A549 (cell line): ENCODE measurements around the gene UFC1. TPM values are rescaled to one million over a fixed set of nuclear protein-coding genes. Genes with fewer than 3 reads are reported as not detected.

ENCODE experiments used
- ATAC-seq, 2 experiments: fragments of 200-7000 bp in 1 of 2; fragments of >200 bp in 1 of 2; cut with Nextera tagmentation in 1 of 2; cut with Tn5 transposase in 1 of 2; 3 replicates each; pipeline versions ENCODE4 v1.8.0 to v1.9.1; 2018 to 2020; ENCODE audit warnings: mild to moderate bottlenecking in 1 of 2, moderate library complexity in 1 of 2
- CTCF ChIA-PET: fragments of 300-600 bp; sonication (Branson Sonifier 250); formaldehyde crosslinking; extraction: SDS; loops from one replicate; lab custom pipeline; 2021; ENCODE audit warnings: antibody characterized with exemption, inconsistent platforms; lab: Yijun Ruan, JAX
- POLR2A ChIA-PET: fragments of 350-600 bp; formaldehyde crosslinking; extraction: SDS; loops from one replicate; lab custom pipeline; 2021; ENCODE audit warnings: antibody characterized with exemption, inconsistent platforms; lab: Yijun Ruan, JAX
- DNase-seq, 2 experiments: peaks; one replicate each; pipeline versions ENCODE4 v3.0.0 to v3.0.0-alpha.2; 2011 to 2016; ENCODE audit warnings: low read depth in 1 of 2, low spot score in 1 of 2
- FAIRE-seq: peaks from 2 replicates; lab custom pipeline; 2011; peaks lifted over from hg19 to GRCh38; lab: Jason Lieb, UNC
- H3K27ac ChIP-seq, 2 experiments: fragments of >200 bp; sonication (Bioruptor Twin); formaldehyde crosslinking; 3 replicates each; pipeline ENCODE4 v1.5.1; 2016 to 2017
- H3K4me1 ChIP-seq: fragments of >200 bp; sonication (Bioruptor Twin); formaldehyde crosslinking; 3 replicates; pipeline ENCODE4 v1.6.1; 2016
- H3K4me2 ChIP-seq: fragments of >200 bp; sonication (Bioruptor Twin); formaldehyde crosslinking; 3 replicates; pipeline ENCODE4 v1.6.1; 2016
- H3K4me3 ChIP-seq: fragments of >200 bp; sonication (Bioruptor Twin); formaldehyde crosslinking; 3 replicates; pipeline ENCODE4 v1.5.1; 2016
- H3K9me3 ChIP-seq: fragments of >200 bp; sonication (Bioruptor Twin); formaldehyde crosslinking; 3 replicates; pipeline ENCODE4 v1.6.1; 2016
- BCL3 ChIP-seq: fragments of >200 bp; sonication (Bioruptor Twin); formaldehyde crosslinking; IDR thresholded peaks from 3 replicates; pipeline ENCODE4 v1.6.1; 2016
- E2F6 ChIP-seq: IDR thresholded peaks from 2 replicates; pipeline ENCODE4 v1.6.1; 2012; ENCODE audit warnings: low read depth, borderline replicate concordance
- GATA3 ChIP-seq: IDR thresholded peaks from 2 replicates; pipeline ENCODE4 v1.6.1; 2012; ENCODE audit warnings: borderline replicate concordance
- HDAC2 ChIP-seq: fragments of 200-600 bp; sonication (generic); IDR thresholded peaks from 2 replicates; pipeline ENCODE4 v1.6.1; 2016
- HES2 ChIP-seq: fragments of >200 bp; sonication (Bioruptor Twin); formaldehyde crosslinking; IDR thresholded peaks from 2 replicates; pipeline ENCODE4 v1.6.1; 2016
- HMGXB4 ChIP-seq: fragments of 250-450 bp; sonication (Bioruptor Pico); IDR thresholded peaks from 2 replicates; pipeline ENCODE4 v1.5.0; 2021; ENCODE audit warnings: mild to moderate bottlenecking, moderate library complexity, borderline replicate concordance
- HOXB13 ChIP-seq: fragments of 250-450 bp; sonication (Bioruptor Pico); IDR thresholded peaks from 2 replicates; pipeline ENCODE4 v1.5.0; 2020; ENCODE audit warnings: low read depth, mild to moderate bottlenecking, moderate library complexity
- HOXB5 ChIP-seq: fragments of 250-450 bp; sonication (Bioruptor Pico); IDR thresholded peaks from 2 replicates; pipeline ENCODE4 v1.5.0; 2020; ENCODE audit warnings: mild to moderate bottlenecking, moderate library complexity
- RARB ChIP-seq: fragments of 250-450 bp; sonication (Bioruptor Pico); IDR thresholded peaks from 2 replicates; pipeline ENCODE4 v1.8.0; 2021; ENCODE audit warnings: mild to moderate bottlenecking, moderate library complexity
- RCOR1 ChIP-seq: fragments of 150-350 bp; IDR thresholded peaks from 2 replicates; pipeline ENCODE4 v1.6.1; 2014; ENCODE audit warnings: antibody characterized with exemption, low read length, low read depth
- REST ChIP-seq: fragments of 200-600 bp; sonication (generic); IDR thresholded peaks from 2 replicates; pipeline ENCODE4 v1.6.1; 2016; ENCODE audit warnings: antibody characterized with exemption, mild to moderate bottlenecking, moderate library complexity
- RFX5 ChIP-seq: fragments of 450-650 bp; IDR thresholded peaks from 2 replicates; pipeline ENCODE4 v1.7.1; 2014; ENCODE audit warnings: antibody characterized with exemption, mild to moderate bottlenecking, moderate library complexity
- RNF2 ChIP-seq: fragments of 200-600 bp; sonication (generic); IDR thresholded peaks from 2 replicates; pipeline ENCODE4 v1.6.1; 2016; ENCODE audit warnings: low read depth, mild to moderate bottlenecking, antibody characterized with exemption, moderate library complexity, borderline replicate concordance
- SREBF2 ChIP-seq: fragments of 450-650 bp; IDR thresholded peaks from 2 replicates; pipeline ENCODE4 v1.6.1; 2014; ENCODE audit warnings: mild to moderate bottlenecking, moderate library complexity
- TFCP2L1 ChIP-seq: fragments of 250-450 bp; sonication (Bioruptor Pico); IDR thresholded peaks from 2 replicates; pipeline ENCODE4 v1.5.0; 2021; ENCODE audit warnings: mild to moderate bottlenecking
- ZFP36 ChIP-seq: fragments of 450-650 bp; IDR thresholded peaks from 2 replicates; pipeline ENCODE4 v1.6.1; 2014; ENCODE audit warnings: borderline replicate concordance; ENCODE audit not compliant: partially characterized antibody
- WGBS: methylation state at CpG from one replicate; pipeline ENCODE4 v1.1.6; 2017; ENCODE audit errors: missing lambda C conversion rate; 5-methylcytosine and 5-hydroxymethylcytosine counted together
- polyA plus RNA-seq, 4 experiments: library from polyadenylated mRNA; depleted of rRNA in 3 of 4; stranded (reverse); fragments of >200 nt; fragmentation: RNase III in 1 of 4; extraction: RNeasy Plus Mini Kit Qiagen cat#74134 plus additional on column Dnase treatment in 1 of 4; gene quantifications; 2 replicates in 3 of 4; 3 replicates in 1 of 4; pipeline ENCODE4 v1.2.3, GENCODE V29; 2011 to 2017

Gene UFC1
- polyA plus RNA-seq, 2 of the 4 experiments (the other 2 are of a cell fraction) = 115 to 153 TPM

GRCh38 chr1:161187311-161187710, 33.5 kb downstream of the UFC1 start:
- POLR2A ChIA-PET = interaction anchor here (1.2 kb wide), 1 partner anchor 10 kb away, joined by 3 read pairs; the partner anchor contains the start of gene B4GALT3
- DNase-seq = no peak
- Histone ChIP-seq H3K4me3 (no peak overlapping the region), H3K4me2 (no peak overlapping the region)
- 0 out of 6 replicates have a peak, but pooled peaks of 1 of the 2 experiments have one; percentile 27 for ATAC-seq
- TF ChIP-seq HOXB13 (CRISPR knock-in tag) = no peak
- TF ChIP-seq RARB (CRISPR knock-in tag) = no peak
- no peak for TF ChIP-seq SREBF2
- TF ChIP-seq HMGXB4 = no peak
- TF ChIP-seq HES2 = no peak
- TF ChIP-seq, all 56 proteins: peak for 0
- no peak for FAIRE-seq
- Histone ChIP-seq H3K4me1 (peaks cover 7% of the 10 kb centered on the region; the same call in 2 of the 3 replicates), H3K27ac (no peak overlapping the region), H3K9me3 (no peaks in the 10 kb centered on the region)
- CTCF ChIA-PET = interaction anchor here (0.6 to 7.8 kb wide), 4 partner anchors 10 to 196 kb away, joined by 3 to 89 read pairs (median 4); no protein-coding TSS in a partner anchor
- WGBS = 47% methylated on average over 3 of the region's 3 CpGs

GRCh38 chr1:161188381-161188780, 34.6 kb downstream of the UFC1 start:
- ATAC-seq = no peak
- TF ChIP-seq GATA3 = no peak
- TF ChIP-seq BCL3 = no peak
- TF ChIP-seq E2F6 = no peak
- no peak for TF ChIP-seq TFCP2L1 (CRISPR knock-in tag)
- TF ChIP-seq HOXB5 (CRISPR knock-in tag) = no peak
- TF ChIP-seq HMGXB4 = no peak
- no peak for TF ChIP-seq RCOR1
- no peak for TF ChIP-seq RFX5
- no peak for TF ChIP-seq REST
- no peak for TF ChIP-seq RNF2
- TF ChIP-seq HDAC2 = no peak
- no peak for TF ChIP-seq ZFP36
- TF ChIP-seq, all 56 proteins: peak for 0
- 82% methylated on average over 6 of the region's 6 CpGs for WGBS
- FAIRE-seq (no peak), DNase-seq (no peak)
- CTCF ChIA-PET = interaction anchor here (0.7 to 7.8 kb wide), 3 partner anchors 34 to 1011 kb away, joined by 3 to 89 read pairs (median 3); no protein-coding TSS in a partner anchor
- POLR2A ChIA-PET = interaction anchor here (0.6 kb wide), 1 partner anchor 37 kb away, joined by 9 read pairs; the partner anchor contains the start of gene TOMM40L
- H3K9me3 ChIP-seq = no peaks in the 10 kb centered on the region
- no peak overlapping the region for H3K4me2 ChIP-seq
- no peak overlapping the region for H3K27ac ChIP-seq
- no peaks in the 10 kb centered on the region for H3K4me1 ChIP-seq
- H3K4me3 ChIP-seq = no peak overlapping the region
